ENCODE measurements around the gene PDGFC.

DNA sequence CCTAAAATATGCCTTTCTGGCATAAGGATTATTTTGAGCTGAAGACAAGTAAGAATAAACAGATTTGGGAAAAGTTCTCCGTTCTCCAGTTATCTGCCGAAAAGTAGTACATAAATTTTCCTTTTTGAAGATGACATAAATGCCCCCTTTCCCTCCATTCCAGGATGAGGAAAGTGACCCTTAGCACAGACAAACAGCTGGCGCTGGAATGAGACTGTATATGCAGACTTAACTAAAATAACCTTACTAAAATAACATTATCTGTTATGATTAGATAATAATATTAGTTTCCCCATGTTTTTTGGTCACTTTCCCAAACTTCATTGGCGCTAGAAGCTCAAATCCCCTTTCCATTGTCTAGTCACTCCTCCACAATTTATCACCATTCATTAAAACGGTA, 21.5 kb downstream of the PDGFC start:
- TF ChIP-seq, protein P1, sequence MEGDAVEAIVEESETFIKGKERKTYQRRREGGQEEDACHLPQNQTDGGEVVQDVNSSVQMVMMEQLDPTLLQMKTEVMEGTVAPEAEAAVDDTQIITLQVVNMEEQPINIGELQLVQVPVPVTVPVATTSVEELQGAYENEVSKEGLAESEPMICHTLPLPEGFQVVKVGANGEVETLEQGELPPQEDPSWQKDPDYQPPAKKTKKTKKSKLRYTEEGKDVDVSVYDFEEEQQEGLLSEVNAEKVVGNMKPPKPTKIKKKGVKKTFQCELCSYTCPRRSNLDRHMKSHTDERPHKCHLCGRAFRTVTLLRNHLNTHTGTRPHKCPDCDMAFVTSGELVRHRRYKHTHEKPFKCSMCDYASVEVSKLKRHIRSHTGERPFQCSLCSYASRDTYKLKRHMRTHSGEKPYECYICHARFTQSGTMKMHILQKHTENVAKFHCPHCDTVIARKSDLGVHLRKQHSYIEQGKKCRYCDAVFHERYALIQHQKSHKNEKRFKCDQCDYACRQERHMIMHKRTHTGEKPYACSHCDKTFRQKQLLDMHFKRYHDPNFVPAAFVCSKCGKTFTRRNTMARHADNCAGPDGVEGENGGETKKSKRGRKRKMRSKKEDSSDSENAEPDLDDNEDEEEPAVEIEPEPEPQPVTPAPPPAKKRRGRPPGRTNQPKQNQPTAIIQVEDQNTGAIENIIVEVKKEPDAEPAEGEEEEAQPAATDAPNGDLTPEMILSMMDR (IDR thresholded peaks at IDR 0.05) = no peak
- TF ChIP-seq POLR2A (IDR thresholded peaks at IDR 0.05) = no peak
- no peak for TF ChIP-seq EP300 (IDR thresholded peaks at IDR 0.05)
